Right renal cortex interstitium (tissue), 3 donors: ENCODE data around the gene NEDD9. TPM values are rescaled to one million over a fixed set of nuclear protein-coding genes. Genes with fewer than 3 reads are reported as not detected.

Source experiments
- DNase-seq, 3 donors: peaks; one replicate each; pipeline ENCODE4 v3.0.0-alpha.2; 2013; ENCODE audit warnings: low read depth in 3 of 3, low spot score in 2 of 3
- polyA plus RNA-seq, 3 donors: library from polyadenylated mRNA; unstranded; fragments of 120-200 nt; gene quantifications; one replicate each; pipeline ENCODE4 v1.2.1, GENCODE V29; 2013; ENCODE audit not compliant: insufficient read length in 3 of 3

NEDD9 gene
- 10 to 100 TPM; 58.3 to 79.1 (median 73.5) TPM for polyA plus RNA-seq

GRCh38 chr6:11232193-11232769 is at the start of gene NEDD9:
TSS of gene NEDD9 (minus strand) at chr6:11232668. CDS start at chr6:11232515, 153 bp downstream.
- peak; percentile 84 to 95 (median 87) for DNase-seq

GRCh38 chr6:11282245-11282644 is 49.8 kb upstream of the NEDD9 start:
- no peak for DNase-seq

- no peak for DNase-seq
Measured at GRCh38 chr6:11280394-11280793, 47.9 kb upstream of the NEDD9 start.

GRCh38 chr6:11279284-11279689 is 46.8 kb upstream of the NEDD9 start:
- DNase-seq = no peak

GRCh38 chr6:11278207-11278559 is 45.7 kb upstream of the NEDD9 start:
- DNase-seq = no peak

GRCh38 chr6:11277275-11278206 is 45.1 kb upstream of the NEDD9 start:
- peak; percentile 67 to 82 (median 81) for DNase-seq

GRCh38 chr6:11276911-11277274 is 44.4 kb upstream of the NEDD9 start:
- DNase-seq = no peak

- no peak for DNase-seq
Measured at GRCh38 chr6:11276228-11276627, 43.8 kb upstream of the NEDD9 start.

GRCh38 chr6:11275598-11275997 is 43.1 kb upstream of the NEDD9 start:
- no peak for DNase-seq

- no peak for DNase-seq
Measured at GRCh38 chr6:11273406-11274065, 41.1 kb upstream of the NEDD9 start.

GRCh38 chr6:11272491-11273192 is 40.2 kb upstream of the NEDD9 start:
- no peak for DNase-seq

GRCh38 chr6:11271228-11272020 is 39.0 kb upstream of the NEDD9 start:
- no peak for DNase-seq

- DNase-seq = no peak
Measured at GRCh38 chr6:11270030-11271027, 37.9 kb upstream of the NEDD9 start.

GRCh38 chr6:11268978-11269377 is 36.5 kb upstream of the NEDD9 start:
- DNase-seq = no peak

- DNase-seq = no peak
Measured at GRCh38 chr6:11266926-11267325, 34.5 kb upstream of the NEDD9 start.

GRCh38 chr6:11265932-11266331 is 33.5 kb upstream of the NEDD9 start:
- DNase-seq = no peak

GRCh38 chr6:11264100-11264499 is 31.6 kb upstream of the NEDD9 start:
- DNase-seq = no peak

- no peak for DNase-seq
Measured at GRCh38 chr6:11263291-11263775, 30.9 kb upstream of the NEDD9 start.

- no peak for DNase-seq
Measured at GRCh38 chr6:11262242-11262641, 29.8 kb upstream of the NEDD9 start.
